ENCODE results near the gene PSTK. TPM values are rescaled to one million over a fixed set of nuclear protein-coding genes. Genes with fewer than 3 reads are reported as not detected.

Gene PSTK
- polyA plus RNA-seq, 3 donors: 3.5 to 4.7 (median 4.2) TPM

- no peak for TF ChIP-seq CTCF (IDR thresholded peaks at IDR 0.05)
- H3K9me3 ChIP-seq (replicated peaks in 1 of 2; ENCODE audit: control insufficient read depth in 1 of 2, insufficient read depth in 1 of 2, low read length in 2 of 2): peaks cover 6% of the 10 kb centered on the region in 2 donors
- peak within 1 kb of the TSS; percentile 52 to 79 (median 69) for H3K4me3 ChIP-seq (replicated peaks in 1 of 3; ENCODE audit: low read depth in 2 of 3, low read length in 3 of 3)
- 4% methylated on average over 70 of the region's 77 CpGs for WGBS (ENCODE audit: insufficient coverage)
- H3K27ac ChIP-seq (ENCODE audit: low read depth in 1 of 2, low read length in 2 of 2): peak within 1 kb of the TSS; percentile 46 to 75
- H3K4me2 ChIP-seq (replicated peaks; ENCODE audit: extremely low read depth, low read length, poor library complexity, severe bottlenecking): peak within 1 kb of the TSS; percentile 76
- peaks cover 4 to 10% of the 10 kb centered on the region in 2 donors for H3K36me3 ChIP-seq (replicated peaks in 1 of 2; ENCODE audit: control insufficient read depth in 1 of 2, insufficient read depth in 2 of 2, low read length in 2 of 2)
- H2AFZ ChIP-seq (ENCODE audit: insufficient read depth, low read depth, low read length, poor library complexity, severe bottlenecking): peak within 1 kb of the TSS; percentile 98
- DNase-seq: peak; percentile 99
- Mint-ChIP-seq H3K4me1 (peaks cover 18% of the 10 kb centered on the region), H3K9me3 (peaks cover 4 to 16% (median 10%) of the 10 kb centered on the region in 7 donors), H3K4me3 (peak within 1 kb of the TSS; percentile 81 to 88), H3K27ac (peak within 1 kb of the TSS; percentile 46 to 83 (median 64)), H3K27me3 (ENCODE audit: low read depth in 3 of 3) (peaks cover 9 to 17% (median 15%) of the 10 kb centered on the region in 3 donors), H3K36me3 (peaks cover 12 to 13% of the 10 kb centered on the region in 2 donors)
- H3K4me1 ChIP-seq (ENCODE audit: control insufficient read depth in 1 of 2, insufficient read depth in 2 of 2, low read length in 2 of 2): peaks cover 12 to 15% of the 10 kb centered on the region in 2 donors
- intact Hi-C loops (cut with micrococcal nuclease): loop anchor here (2.0 to 5.0 kb wide), 4 partner anchors 27 to 198 kb away; partner anchors contain the start of genes PSTK (in 2 of the 2), ACADSB (in 1 of the 2), BUB3 (in 1 of the 2) and IKZF5 (in 1 of the 2)
- H3K9ac ChIP-seq (ENCODE audit: insufficient read depth, low read length, poor library complexity, severe bottlenecking): peak within 1 kb of the TSS; percentile 73
- peaks cover 2 to 16% of the 10 kb centered on the region in 2 donors for H3K27me3 ChIP-seq (ENCODE audit: control insufficient read depth in 2 of 2, insufficient read depth in 2 of 2, low read length in 2 of 2)
- no peaks in the 10 kb centered on the region for H4K20me1 ChIP-seq (ENCODE audit: insufficient read depth, low read length)
- H3K79me2 ChIP-seq (ENCODE audit: insufficient read depth, low read length): peaks cover 5% of the 10 kb centered on the region
Measured at GRCh38 chr10:122953902-122954730, 26.1 kb upstream of the PSTK start, which contains the start of gene C10orf88. Gene C10orf88 (minus strand): TSS chr10:122954227. CDS start chr10:122954178, 49 bp downstream.

GRCh38 chr10:122954731-122955050 is 25.5 kb upstream of the PSTK start:
- DNase-seq: no peak

More at GRCh38 chr10:122954731-122955050, 25.5 kb upstream of the PSTK start:
- H3K4me2 ChIP-seq (replicated peaks; ENCODE audit: extremely low read depth, low read length, poor library complexity, severe bottlenecking): peak overlapping the region; percentile 76
- peak overlapping the region; percentile 98 for H2AFZ ChIP-seq (ENCODE audit: insufficient read depth, low read depth, low read length, poor library complexity, severe bottlenecking)
- H3K4me3 Mint-ChIP-seq: peak overlapping the region in 1 of 2 donors; percentile 60
- intact Hi-C loops (cut with micrococcal nuclease): loop anchor here (2.0 to 5.0 kb wide), 3 partner anchors 26 to 198 kb away; partner anchors contain the start of genes PSTK (in 2 of the 2) and BUB3 (in 1 of the 2)
- peak overlapping the region in 1 of 3 experiments; percentile 79 for H3K4me3 ChIP-seq (replicated peaks in 1 of 3; ENCODE audit: low read depth in 2 of 3, low read length in 3 of 3)
- no peaks in the 10 kb centered on the region for H4K20me1 ChIP-seq (ENCODE audit: insufficient read depth, low read length)
- H3K36me3 ChIP-seq (replicated peaks in 1 of 2; ENCODE audit: control insufficient read depth in 1 of 2, insufficient read depth in 2 of 2, low read length in 2 of 2): peaks cover 0 to 4% of the 10 kb centered on the region in 2 donors
- peaks cover 4 to 16% (median 10%) of the 10 kb centered on the region in 7 donors for H3K9me3 Mint-ChIP-seq
- no peak for TF ChIP-seq CTCF (IDR thresholded peaks at IDR 0.05)
- peaks cover 7 to 8% of the 10 kb centered on the region in 2 donors for H3K36me3 Mint-ChIP-seq
- H3K27ac ChIP-seq (ENCODE audit: low read depth in 1 of 2, low read length in 2 of 2): no peak overlapping the region
- peaks cover 9 to 17% (median 15%) of the 10 kb centered on the region in 3 donors for H3K27me3 Mint-ChIP-seq (ENCODE audit: low read depth in 3 of 3)
- WGBS (ENCODE audit: insufficient coverage): 75% methylated on average over 10 of the region's 13 CpGs
- H3K9ac ChIP-seq (ENCODE audit: insufficient read depth, low read length, poor library complexity, severe bottlenecking): no peak overlapping the region
- H3K4me1 ChIP-seq (ENCODE audit: control insufficient read depth in 1 of 2, insufficient read depth in 2 of 2, low read length in 2 of 2): peaks cover 12 to 15% of the 10 kb centered on the region in 2 donors
- peaks cover 5% of the 10 kb centered on the region for H3K79me2 ChIP-seq (ENCODE audit: insufficient read depth, low read length)
- H3K4me1 Mint-ChIP-seq: peaks cover 18% of the 10 kb centered on the region
- H3K27me3 ChIP-seq (ENCODE audit: control insufficient read depth in 2 of 2, insufficient read depth in 2 of 2, low read length in 2 of 2): peaks cover 2 to 16% of the 10 kb centered on the region in 2 donors
- no peak overlapping the region for H3K27ac Mint-ChIP-seq
- peaks cover 6% of the 10 kb centered on the region in 2 donors for H3K9me3 ChIP-seq (replicated peaks in 1 of 2; ENCODE audit: control insufficient read depth in 1 of 2, insufficient read depth in 1 of 2, low read length in 2 of 2)

Data from CD14-positive monocyte (primary cell).